ENCODE data around the gene SERPINI1.

The SERPINI1 gene

DNA sequence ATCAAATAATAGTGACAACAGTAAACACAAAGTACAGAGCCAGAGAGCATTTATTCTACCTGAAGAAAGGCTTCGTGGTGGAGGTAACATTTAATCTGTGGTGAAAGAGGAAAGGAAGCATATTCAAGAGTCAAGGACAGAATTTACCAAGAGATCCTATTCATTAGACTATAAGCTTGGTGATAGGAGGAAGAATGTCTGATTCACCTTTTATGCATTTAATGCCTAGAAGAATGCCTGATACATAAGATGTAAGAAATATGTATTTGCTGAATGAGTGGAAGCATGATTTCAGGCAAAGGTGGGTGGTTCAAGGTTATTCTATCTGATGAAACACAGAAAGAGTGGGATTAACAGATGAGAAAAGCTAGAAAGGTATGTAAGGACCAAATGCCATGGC is 119.8 kb downstream of the SERPINI1 start:
- no peaks in the 10 kb centered on the region for H3K4me1 ChIP-seq (ENCODE audit: control insufficient read depth, insufficient read depth, low read length, poor library complexity, severe bottlenecking)

DNA sequence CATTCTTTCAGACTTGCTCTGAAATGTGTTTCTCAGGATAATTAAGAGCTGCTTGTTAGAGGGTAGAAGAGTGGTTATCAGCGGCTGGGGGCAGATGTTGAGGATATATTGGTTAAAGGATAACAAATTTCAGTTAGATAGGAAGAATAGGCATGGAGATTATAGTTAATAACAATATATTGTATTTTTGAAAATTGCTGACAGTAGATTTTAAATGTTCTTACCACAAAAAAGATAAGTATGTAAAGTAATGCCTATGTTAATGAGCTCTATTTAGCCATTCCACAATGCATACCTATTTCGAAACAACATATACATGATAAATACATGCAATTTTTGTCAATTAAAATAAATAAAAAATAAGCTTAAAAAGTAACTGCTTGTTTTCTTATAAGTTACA is 123.3 kb downstream of the SERPINI1 start:
- Histone ChIP-seq H3K27me3 (replicated peaks; ENCODE audit: control insufficient read depth, insufficient read depth, low read length, poor library complexity, severe bottlenecking) (no peaks in the 10 kb centered on the region), H3K36me3 (ENCODE audit: control insufficient read depth, insufficient read depth, low read length) (no peaks in the 10 kb centered on the region), H3K4me1 (ENCODE audit: control insufficient read depth, insufficient read depth, low read length, poor library complexity, severe bottlenecking) (no peaks in the 10 kb centered on the region), H3K9me3 (ENCODE audit: control insufficient read depth, low read length) (no peaks in the 10 kb centered on the region), H3K4me3 (ENCODE audit: insufficient read depth, low read depth, low read length, poor library complexity, severe bottlenecking) (no peak overlapping the region), H3K27ac (ENCODE audit: insufficient read depth, low read length, poor library complexity, severe bottlenecking) (no peak overlapping the region)
- DNase-seq = no peak

More for the DNA sequence above, 119.8 kb downstream of the SERPINI1 start:
- H3K4me3 ChIP-seq (ENCODE audit: insufficient read depth, low read depth, low read length, poor library complexity, severe bottlenecking) = no peak overlapping the region
- no peak overlapping the region for H3K27ac ChIP-seq (ENCODE audit: insufficient read depth, low read length, poor library complexity, severe bottlenecking)
- no peaks in the 10 kb centered on the region for H3K36me3 ChIP-seq (ENCODE audit: control insufficient read depth, insufficient read depth, low read length)
- H3K9me3 ChIP-seq (ENCODE audit: control insufficient read depth, low read length) = no peaks in the 10 kb centered on the region
- DNase-seq = no peak
- no peaks in the 10 kb centered on the region for H3K27me3 ChIP-seq (replicated peaks; ENCODE audit: control insufficient read depth, insufficient read depth, low read length, poor library complexity, severe bottlenecking)

DNA sequence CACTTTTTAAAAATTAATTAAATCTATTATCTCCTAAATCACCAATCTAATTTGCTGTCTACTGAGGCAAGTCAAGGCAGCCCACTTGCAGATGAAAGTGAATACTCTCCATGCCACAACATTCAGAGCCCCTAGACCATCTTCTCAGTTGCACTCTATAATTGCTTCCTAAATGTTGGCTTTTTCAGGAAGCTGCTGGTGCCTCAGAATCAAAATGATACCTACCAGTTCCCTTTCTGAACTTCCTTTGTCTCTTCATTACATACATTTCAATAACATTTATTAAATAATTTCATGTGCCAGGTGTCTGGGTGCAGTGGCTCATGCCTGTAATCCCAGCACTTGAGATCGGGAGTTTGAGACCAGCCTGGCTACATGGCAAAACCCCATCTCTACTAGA is 124.1 kb downstream of the SERPINI1 start:
- H3K9me3 ChIP-seq (ENCODE audit: control insufficient read depth, low read length) = no peaks in the 10 kb centered on the region
- no peak for DNase-seq
- H3K36me3 ChIP-seq (ENCODE audit: control insufficient read depth, insufficient read depth, low read length) = no peaks in the 10 kb centered on the region
- H3K27me3 ChIP-seq (replicated peaks; ENCODE audit: control insufficient read depth, insufficient read depth, low read length, poor library complexity, severe bottlenecking) = no peaks in the 10 kb centered on the region
- no peak overlapping the region for H3K27ac ChIP-seq (ENCODE audit: insufficient read depth, low read length, poor library complexity, severe bottlenecking)
- H3K4me1 ChIP-seq (ENCODE audit: control insufficient read depth, insufficient read depth, low read length, poor library complexity, severe bottlenecking) = no peaks in the 10 kb centered on the region
- H3K4me3 ChIP-seq (ENCODE audit: insufficient read depth, low read depth, low read length, poor library complexity, severe bottlenecking) = no peak overlapping the region

DNA sequence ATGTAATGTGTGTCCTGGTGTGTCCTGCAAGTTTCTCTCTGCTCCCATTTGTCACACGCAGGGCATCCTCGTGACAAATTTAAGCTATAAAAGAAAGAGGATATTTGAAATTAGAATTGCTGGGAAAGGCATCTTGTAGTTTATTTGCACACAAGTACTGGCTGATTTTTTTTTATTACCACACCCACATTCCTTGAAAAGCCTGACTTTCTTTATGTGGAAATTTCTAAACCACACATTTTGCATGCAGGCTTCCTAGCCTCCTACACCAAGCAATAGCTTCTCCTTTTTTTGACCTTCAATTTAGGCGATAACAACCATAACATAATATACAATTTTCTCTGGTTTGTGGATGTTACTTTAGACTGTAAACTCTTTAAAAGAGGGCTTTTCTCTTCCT is 126.1 kb downstream of the SERPINI1 start:
- DNase-seq = no peak
- no peak overlapping the region for H3K27ac ChIP-seq (ENCODE audit: insufficient read depth, low read length, poor library complexity, severe bottlenecking)
- H3K27me3 ChIP-seq (replicated peaks; ENCODE audit: control insufficient read depth, insufficient read depth, low read length, poor library complexity, severe bottlenecking) = no peaks in the 10 kb centered on the region
- no peaks in the 10 kb centered on the region for H3K9me3 ChIP-seq (ENCODE audit: control insufficient read depth, low read length)
- no peaks in the 10 kb centered on the region for H3K36me3 ChIP-seq (ENCODE audit: control insufficient read depth, insufficient read depth, low read length)
- no peak overlapping the region for H3K4me3 ChIP-seq (ENCODE audit: insufficient read depth, low read depth, low read length, poor library complexity, severe bottlenecking)
- no peaks in the 10 kb centered on the region for H3K4me1 ChIP-seq (ENCODE audit: control insufficient read depth, insufficient read depth, low read length, poor library complexity, severe bottlenecking)

DNA sequence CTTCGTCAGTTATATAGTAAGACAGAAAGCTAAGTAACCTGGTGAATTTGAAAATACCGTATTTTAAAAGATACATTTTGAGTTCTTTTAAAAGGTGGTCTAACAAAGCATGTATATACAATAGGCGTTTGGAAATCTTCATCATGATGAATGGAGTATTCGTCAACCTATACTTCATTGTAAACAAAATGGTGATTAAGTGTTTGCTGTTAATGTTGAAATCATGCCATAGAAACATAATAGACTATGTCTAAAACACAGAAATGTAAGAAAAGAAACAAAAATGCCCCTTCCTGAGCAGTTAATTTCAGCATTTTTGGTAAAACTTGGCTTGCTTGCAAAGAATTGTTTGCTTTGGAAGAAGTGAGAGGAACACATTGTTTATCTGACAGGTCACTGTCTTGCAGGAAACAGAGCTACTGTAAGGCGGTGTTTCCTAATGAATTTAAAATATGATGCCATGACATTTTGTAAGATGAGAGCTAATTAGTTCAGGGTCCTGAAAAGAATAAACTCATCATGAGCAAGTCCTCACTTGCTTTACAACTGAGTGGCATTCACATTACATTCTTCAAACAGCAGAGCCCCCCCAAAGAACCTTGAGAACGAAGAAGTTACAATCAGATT is 126.7 kb downstream of the SERPINI1 start:
- no peaks in the 10 kb centered on the region for H3K36me3 ChIP-seq (ENCODE audit: control insufficient read depth, insufficient read depth, low read length)
- H3K27me3 ChIP-seq (replicated peaks; ENCODE audit: control insufficient read depth, insufficient read depth, low read length, poor library complexity, severe bottlenecking) = no peaks in the 10 kb centered on the region
- DNase-seq = no peak
- no peaks in the 10 kb centered on the region for H3K4me1 ChIP-seq (ENCODE audit: control insufficient read depth, insufficient read depth, low read length, poor library complexity, severe bottlenecking)
- no peaks in the 10 kb centered on the region for H3K9me3 ChIP-seq (ENCODE audit: control insufficient read depth, low read length)
- H3K27ac ChIP-seq (ENCODE audit: insufficient read depth, low read length, poor library complexity, severe bottlenecking) = no peak overlapping the region
- H3K4me3 ChIP-seq (ENCODE audit: insufficient read depth, low read depth, low read length, poor library complexity, severe bottlenecking) = no peak overlapping the region

DNA sequence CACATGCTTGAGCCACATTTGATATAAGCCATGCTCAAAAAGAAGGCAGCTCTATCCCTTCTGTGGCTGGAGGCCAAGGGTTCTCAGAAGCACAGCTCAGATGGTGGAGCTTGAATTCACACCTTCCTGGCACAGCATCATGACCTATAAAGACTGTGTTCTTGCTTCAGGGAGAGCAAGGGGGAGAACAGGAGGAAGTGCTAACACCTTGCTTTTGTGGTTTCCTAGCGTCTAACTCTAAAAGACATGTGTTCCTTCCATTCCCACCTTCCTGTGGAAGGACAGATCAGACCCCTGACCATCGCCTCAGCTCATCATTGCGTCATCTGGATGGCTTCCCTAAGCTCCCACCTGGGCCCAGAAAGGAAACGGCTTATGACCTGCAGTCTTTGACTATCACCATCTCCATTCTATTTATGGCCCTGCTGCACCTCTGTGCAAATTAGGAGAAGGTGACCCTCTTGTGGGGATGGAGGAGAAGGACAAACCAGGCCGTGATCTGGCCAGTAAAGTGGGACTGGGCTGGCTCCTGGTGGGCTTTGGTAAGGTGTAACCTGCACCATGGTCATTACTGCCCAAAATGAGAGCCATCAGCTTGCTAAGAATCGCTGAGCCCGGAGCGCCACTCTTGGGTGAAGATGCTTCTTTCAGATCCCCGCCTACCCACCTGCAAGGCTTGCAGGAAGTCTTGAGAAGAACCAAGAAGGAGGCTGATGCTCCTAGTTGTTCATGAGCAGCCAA is 128.5 kb downstream of the SERPINI1 start:
- Histone ChIP-seq H3K4me3 (ENCODE audit: insufficient read depth, low read depth, low read length, poor library complexity, severe bottlenecking) (no peak overlapping the region), H3K4me1 (ENCODE audit: control insufficient read depth, insufficient read depth, low read length, poor library complexity, severe bottlenecking) (no peaks in the 10 kb centered on the region), H3K27me3 (replicated peaks; ENCODE audit: control insufficient read depth, insufficient read depth, low read length, poor library complexity, severe bottlenecking) (no peaks in the 10 kb centered on the region), H3K27ac (ENCODE audit: insufficient read depth, low read length, poor library complexity, severe bottlenecking) (no peak overlapping the region), H3K9me3 (ENCODE audit: control insufficient read depth, low read length) (no peaks in the 10 kb centered on the region), H3K36me3 (ENCODE audit: control insufficient read depth, insufficient read depth, low read length) (no peaks in the 10 kb centered on the region)
- no peak for DNase-seq

DNA sequence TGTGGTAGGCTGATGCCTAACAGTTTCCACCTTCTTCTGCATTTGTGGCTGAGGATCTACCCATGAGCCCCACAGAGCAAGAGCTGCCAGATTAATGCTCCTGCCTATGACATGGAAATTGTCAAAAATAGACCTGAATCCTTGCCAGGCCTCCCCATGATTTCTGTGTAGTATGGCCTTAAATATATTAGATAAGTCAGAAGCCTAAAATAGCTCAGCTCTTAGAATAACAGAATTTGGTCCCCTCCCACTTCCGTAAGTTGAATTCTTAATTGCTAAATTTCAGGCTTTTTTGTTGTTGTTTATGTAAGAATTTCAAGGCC is 129.0 kb downstream of the SERPINI1 start:
- no peak for DNase-seq
- H3K27me3 ChIP-seq (replicated peaks; ENCODE audit: control insufficient read depth, insufficient read depth, low read length, poor library complexity, severe bottlenecking) = no peaks in the 10 kb centered on the region
- no peaks in the 10 kb centered on the region for H3K9me3 ChIP-seq (ENCODE audit: control insufficient read depth, low read length)
- no peak overlapping the region for H3K4me3 ChIP-seq (ENCODE audit: insufficient read depth, low read depth, low read length, poor library complexity, severe bottlenecking)
- H3K36me3 ChIP-seq (ENCODE audit: control insufficient read depth, insufficient read depth, low read length) = no peaks in the 10 kb centered on the region
- no peak overlapping the region for H3K27ac ChIP-seq (ENCODE audit: insufficient read depth, low read length, poor library complexity, severe bottlenecking)
- H3K4me1 ChIP-seq (ENCODE audit: control insufficient read depth, insufficient read depth, low read length, poor library complexity, severe bottlenecking) = no peaks in the 10 kb centered on the region

DNA sequence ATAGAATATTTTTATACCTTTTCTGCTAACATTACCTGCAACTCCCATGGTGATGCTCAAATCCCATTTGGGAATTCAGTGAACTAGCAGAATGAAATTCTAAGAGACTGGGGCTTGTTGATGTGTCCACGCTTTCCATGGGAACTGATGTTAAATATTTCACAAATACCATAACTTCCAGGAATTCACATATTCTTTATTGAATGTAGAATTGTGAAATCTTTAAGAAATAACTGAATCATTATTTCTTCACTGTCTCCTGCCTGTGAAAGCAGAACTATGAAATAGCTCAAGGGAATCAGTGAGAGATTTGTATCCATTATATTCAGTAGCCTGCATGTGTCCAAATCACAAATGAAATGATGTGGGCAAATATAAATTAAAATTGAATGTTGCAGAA is 130.8 kb downstream of the SERPINI1 start:
- H3K36me3 ChIP-seq (ENCODE audit: control insufficient read depth, insufficient read depth, low read length) = no peaks in the 10 kb centered on the region

DNA sequence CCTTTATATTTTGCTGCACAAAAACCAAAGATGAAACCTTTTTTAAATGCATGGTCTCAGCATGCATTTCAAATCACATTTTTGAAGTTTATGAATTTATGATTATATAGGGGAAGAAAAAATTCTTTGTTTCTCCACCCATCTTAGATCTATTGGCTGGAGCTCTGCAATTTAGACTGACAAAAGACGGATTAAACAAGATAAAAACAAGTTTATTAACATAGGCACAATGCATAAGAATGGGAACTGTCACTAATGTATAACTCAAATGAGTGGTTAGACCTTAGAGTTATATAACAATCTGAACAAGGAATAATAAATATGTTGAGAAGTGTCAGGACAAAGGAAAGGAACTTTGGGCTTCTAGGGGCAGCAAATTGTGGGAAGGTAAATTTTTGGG is 132.5 kb downstream of the SERPINI1 start:
- Histone ChIP-seq H3K36me3 (ENCODE audit: control insufficient read depth, insufficient read depth, low read length) (no peaks in the 10 kb centered on the region), H3K27me3 (replicated peaks; ENCODE audit: control insufficient read depth, insufficient read depth, low read length, poor library complexity, severe bottlenecking) (no peaks in the 10 kb centered on the region), H3K4me1 (ENCODE audit: control insufficient read depth, insufficient read depth, low read length, poor library complexity, severe bottlenecking) (no peaks in the 10 kb centered on the region), H3K9me3 (ENCODE audit: control insufficient read depth, low read length) (no peaks in the 10 kb centered on the region), H3K4me3 (ENCODE audit: insufficient read depth, low read depth, low read length, poor library complexity, severe bottlenecking) (no peak overlapping the region), H3K27ac (ENCODE audit: insufficient read depth, low read length, poor library complexity, severe bottlenecking) (no peak overlapping the region)
- no peak for DNase-seq

More for the DNA sequence above, 130.8 kb downstream of the SERPINI1 start:
- Histone ChIP-seq H3K4me1 (ENCODE audit: control insufficient read depth, insufficient read depth, low read length, poor library complexity, severe bottlenecking) (no peaks in the 10 kb centered on the region), H3K4me3 (ENCODE audit: insufficient read depth, low read depth, low read length, poor library complexity, severe bottlenecking) (no peak overlapping the region), H3K27me3 (replicated peaks; ENCODE audit: control insufficient read depth, insufficient read depth, low read length, poor library complexity, severe bottlenecking) (no peaks in the 10 kb centered on the region), H3K27ac (ENCODE audit: insufficient read depth, low read length, poor library complexity, severe bottlenecking) (no peak overlapping the region), H3K9me3 (ENCODE audit: control insufficient read depth, low read length) (no peaks in the 10 kb centered on the region)
- DNase-seq = no peak

DNA sequence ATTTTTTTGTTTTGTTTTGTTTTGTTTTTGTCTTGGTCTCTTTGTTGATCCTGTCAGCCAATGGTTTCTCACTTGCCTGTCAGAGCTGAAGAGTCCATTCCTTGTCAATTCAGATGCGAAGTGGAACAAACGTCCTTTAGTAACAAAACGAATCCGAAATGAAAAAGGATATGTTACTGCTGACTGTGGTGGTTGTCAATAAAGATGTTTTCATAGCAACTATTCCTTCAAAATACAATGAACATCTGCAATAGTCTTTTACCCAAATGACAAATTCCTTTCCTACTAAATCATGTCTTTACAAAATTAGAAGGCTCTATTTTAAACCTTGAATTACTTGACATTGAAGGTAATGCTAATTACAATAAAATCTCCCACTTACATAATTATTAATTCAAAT is 134.7 kb downstream of the SERPINI1 start:
- no peak overlapping the region for H3K4me3 ChIP-seq (ENCODE audit: insufficient read depth, low read depth, low read length, poor library complexity, severe bottlenecking)
- no peaks in the 10 kb centered on the region for H3K36me3 ChIP-seq (ENCODE audit: control insufficient read depth, insufficient read depth, low read length)
- DNase-seq = no peak

More for the DNA sequence above, 134.7 kb downstream of the SERPINI1 start:
- Histone ChIP-seq H3K4me1 (ENCODE audit: control insufficient read depth, insufficient read depth, low read length, poor library complexity, severe bottlenecking) (no peaks in the 10 kb centered on the region), H3K27me3 (replicated peaks; ENCODE audit: control insufficient read depth, insufficient read depth, low read length, poor library complexity, severe bottlenecking) (no peaks in the 10 kb centered on the region), H3K27ac (ENCODE audit: insufficient read depth, low read length, poor library complexity, severe bottlenecking) (no peak overlapping the region), H3K9me3 (ENCODE audit: control insufficient read depth, low read length) (no peaks in the 10 kb centered on the region)
